Measurements from ENCODE around the gene OSBPL5. TPM values are rescaled to one million over a fixed set of nuclear protein-coding genes. Genes with fewer than 3 reads are reported as not detected.

OSBPL5 gene
- total RNA-seq, 1 donor from 2014 or later = 62.9 TPM

- no peak for DNase-seq (ENCODE audit: low read depth in 2 of 2)
Measured at GRCh38 chr11:3198815-3199214, 33.7 kb upstream of the OSBPL5 start.

- no peak for DNase-seq (ENCODE audit: low read depth in 2 of 2)
Measured at GRCh38 chr11:3197878-3198528, 32.9 kb upstream of the OSBPL5 start.

- DNase-seq (ENCODE audit: low read depth in 2 of 2) = no peak
Measured at GRCh38 chr11:3197044-3197695, 32.1 kb upstream of the OSBPL5 start.

- DNase-seq (ENCODE audit: low read depth in 2 of 2) = no peak
Measured at GRCh38 chr11:3196161-3197043, 31.3 kb upstream of the OSBPL5 start.

GRCh38 chr11:3195251-3196160 lies 30.4 kb upstream of the OSBPL5 start:
- peak; percentile 17 to 65 for DNase-seq (ENCODE audit: low read depth in 2 of 2)

- DNase-seq (ENCODE audit: low read depth in 2 of 2) = no peak
Measured at GRCh38 chr11:3194016-3194816, 29.1 kb upstream of the OSBPL5 start.

GRCh38 chr11:3193373-3194015 lies 28.4 kb upstream of the OSBPL5 start:
- no peak for DNase-seq (ENCODE audit: low read depth in 2 of 2)

- DNase-seq (ENCODE audit: low read depth in 2 of 2) = no peak
Measured at GRCh38 chr11:3192511-3193372, 27.6 kb upstream of the OSBPL5 start.

- DNase-seq (ENCODE audit: low read depth in 2 of 2) = no peak
Measured at GRCh38 chr11:3191586-3192324, 26.6 kb upstream of the OSBPL5 start.

- DNase-seq (ENCODE audit: low read depth in 2 of 2) = no peak
Measured at GRCh38 chr11:3190600-3190999, 25.5 kb upstream of the OSBPL5 start.

GRCh38 chr11:3189886-3190583 lies 24.9 kb upstream of the OSBPL5 start:
- no peak for DNase-seq (ENCODE audit: low read depth in 2 of 2)

GRCh38 chr11:3189196-3189843 lies 24.2 kb upstream of the OSBPL5 start:
- no peak for DNase-seq (ENCODE audit: low read depth in 2 of 2)

GRCh38 chr11:3188496-3189195 lies 23.5 kb upstream of the OSBPL5 start:
- DNase-seq (ENCODE audit: low read depth in 2 of 2) = no peak

GRCh38 chr11:3186166-3186953 lies 21.2 kb upstream of the OSBPL5 start:
- no peak for DNase-seq (ENCODE audit: low read depth in 2 of 2)

GRCh38 chr11:3184732-3185347 lies 19.7 kb upstream of the OSBPL5 start:
- no peak for DNase-seq (ENCODE audit: low read depth in 2 of 2)

Measured in lung microvascular endothelial cell (primary cell).